GM18861 (cell line): ENCODE results near the gene NFIL3.
"Not testable (repeated sequence)": the region's sequence is repeated elsewhere in the genome, so short reads cannot be mapped to it uniquely, and the experiment has no call there.

Experiments used
- ATAC-seq: cut with Tn5 transposase; IDR thresholded peaks from one replicate; pipeline ENCODE4 v1.9.1; 2021; ENCODE audit not compliant: unreplicated experiment

NFIL3 gene

GRCh38 chr9:91398926-91399325 is 24.7 kb downstream of the NFIL3 start:
- ATAC-seq = no peak

GRCh38 chr9:91395553-91396471 is 27.8 kb downstream of the NFIL3 start:
- peak; percentile 69 for ATAC-seq

DNA sequence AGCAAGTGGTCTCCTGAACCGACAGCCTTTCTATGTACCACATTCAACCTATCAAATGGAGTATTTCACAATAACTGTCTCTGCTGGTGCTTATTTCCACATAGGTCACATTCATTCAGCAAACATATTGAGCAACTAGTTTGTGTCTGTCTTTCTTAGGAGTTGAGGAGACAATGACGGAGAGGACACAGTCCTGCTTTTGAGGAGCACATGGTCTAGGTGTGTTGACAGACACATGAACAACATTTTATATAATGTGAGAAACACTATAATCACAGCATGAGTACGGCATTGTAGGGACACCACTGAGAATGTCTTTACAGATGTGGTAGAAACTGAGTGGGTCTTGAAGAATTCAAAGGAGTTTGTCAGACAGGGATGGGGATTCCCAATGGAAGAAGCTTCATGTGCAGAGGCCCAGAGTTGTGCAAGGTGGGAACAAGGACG is 28.5 kb downstream of the NFIL3 start:
- ATAC-seq = no peak

DNA sequence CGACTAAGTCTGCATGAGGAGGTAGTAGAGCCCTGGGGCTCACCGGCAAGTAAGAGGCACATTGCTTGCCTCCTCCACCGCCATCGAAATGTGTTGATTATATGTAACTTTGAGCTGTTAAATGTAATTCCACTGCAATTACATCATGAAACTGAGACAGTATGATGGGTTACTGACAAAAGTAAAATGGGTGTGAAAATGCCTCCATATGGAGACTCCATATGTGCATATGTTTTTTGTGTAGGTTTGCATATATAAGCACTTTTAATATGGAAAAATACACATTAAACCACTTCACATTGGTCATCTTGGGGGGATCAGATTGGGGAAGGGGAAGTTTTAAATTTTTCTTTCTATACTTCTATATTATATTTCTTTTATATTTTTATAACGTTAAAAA is 29.8 kb downstream of the NFIL3 start:
- no peak for ATAC-seq

DNA sequence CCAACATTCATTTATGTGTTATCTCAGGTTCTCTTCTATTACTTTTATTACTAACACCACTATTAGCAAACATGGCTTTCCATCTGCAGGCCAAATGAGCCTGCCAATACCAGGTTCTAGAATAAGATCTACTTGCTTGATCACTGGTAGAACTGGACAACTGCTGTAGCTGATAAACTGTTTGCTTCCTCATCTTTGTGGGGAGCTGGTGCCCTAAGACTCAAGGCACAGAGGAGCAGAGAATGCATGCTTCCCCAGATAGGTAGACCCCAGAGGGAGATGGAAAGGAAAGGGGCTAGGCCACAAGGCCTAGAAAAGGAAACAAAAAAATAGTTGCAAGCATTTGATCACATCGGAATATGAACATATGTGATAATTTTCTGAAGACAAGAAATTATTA is 31.2 kb downstream of the NFIL3 start:
- ATAC-seq = no peak

GRCh38 chr9:91391818-91392217 is 31.8 kb downstream of the NFIL3 start:
- no peak for ATAC-seq

DNA sequence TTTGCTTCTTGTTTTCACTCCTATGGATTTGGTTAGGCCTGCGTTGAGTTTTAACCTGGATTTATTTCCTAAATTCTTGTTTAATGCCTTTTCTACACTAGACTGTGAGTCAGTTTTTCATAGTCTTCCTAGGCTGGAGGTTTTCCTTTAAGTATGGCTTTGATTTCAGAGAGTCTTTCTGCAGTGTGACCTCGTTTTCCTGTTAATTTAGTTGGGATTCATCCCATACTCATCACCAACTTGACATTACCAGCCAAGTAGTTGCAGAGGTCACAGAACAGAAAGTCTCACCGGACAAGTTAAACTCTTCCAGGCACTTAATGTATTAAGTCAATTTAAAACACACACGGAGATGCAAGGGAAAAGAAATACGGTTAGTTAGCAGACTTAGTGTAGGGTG is 32.2 kb downstream of the NFIL3 start:
- ATAC-seq = no peak

DNA sequence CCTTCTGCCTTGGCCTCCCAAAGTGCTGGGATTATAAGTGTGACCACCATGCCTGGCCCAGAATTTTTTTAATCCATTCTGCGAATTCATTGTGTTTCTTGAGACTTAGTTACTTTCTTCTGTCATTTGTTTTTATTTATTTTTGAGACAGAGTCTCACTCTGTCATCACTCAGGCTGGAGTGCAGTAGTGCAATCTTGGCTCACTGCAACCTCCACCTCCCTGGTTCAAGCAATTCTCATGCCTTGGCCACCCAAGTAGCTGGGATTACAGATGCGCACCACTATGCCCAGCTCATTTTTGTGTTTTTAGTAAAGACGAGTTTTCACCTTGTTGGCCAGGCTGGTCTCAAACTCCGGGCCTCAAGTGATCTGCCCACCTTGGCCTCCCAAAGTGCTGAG is 33.9 kb downstream of the NFIL3 start:
- not testable (repeated sequence) for ATAC-seq

DNA sequence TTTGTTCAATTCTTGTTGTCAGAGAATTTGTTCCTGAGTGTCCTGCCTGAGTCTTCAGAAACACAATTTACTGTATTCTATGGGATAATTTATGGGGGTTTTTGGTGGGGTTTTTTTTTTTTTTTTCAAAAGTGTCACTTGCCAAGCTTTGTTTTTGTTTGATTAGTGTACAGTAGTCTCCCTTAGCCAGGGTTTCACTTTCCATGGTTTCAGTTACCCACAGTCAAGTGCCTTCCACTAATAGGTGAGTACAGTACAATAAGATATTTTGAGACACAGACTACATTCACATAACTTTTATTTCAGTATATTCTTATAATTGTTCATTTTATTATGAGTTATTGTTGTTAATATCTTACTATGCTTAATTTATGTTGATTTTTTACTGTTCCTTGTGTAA is 36.9 kb downstream of the NFIL3 start:
- no peak for ATAC-seq

- no peak for ATAC-seq
Measured at GRCh38 chr9:91384954-91385353, 38.7 kb downstream of the NFIL3 start.

- ATAC-seq = no peak
Measured at GRCh38 chr9:91383577-91383976, 40.1 kb downstream of the NFIL3 start.

DNA sequence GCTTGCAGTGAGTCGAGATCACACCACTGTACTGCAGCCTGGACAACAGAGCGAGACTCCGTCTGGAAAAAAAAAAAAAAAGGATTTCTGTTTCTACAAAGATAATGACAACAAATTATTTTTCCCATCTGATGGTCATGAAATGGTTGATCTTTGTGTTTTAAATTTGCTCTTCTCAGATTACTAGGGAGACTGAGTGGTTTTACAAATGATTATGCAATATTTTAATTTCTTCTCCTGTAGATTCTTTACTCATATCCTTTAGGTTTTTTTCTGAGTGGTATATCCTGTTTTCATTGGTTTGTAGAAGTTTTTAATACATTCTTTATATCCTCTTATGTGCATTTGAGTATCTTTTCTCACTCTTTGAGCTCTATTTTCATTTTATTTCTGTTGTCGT is 41.3 kb downstream of the NFIL3 start:
- no peak for ATAC-seq

- ATAC-seq = no peak
Measured at GRCh38 chr9:91379426-91379825, 44.2 kb downstream of the NFIL3 start.

DNA sequence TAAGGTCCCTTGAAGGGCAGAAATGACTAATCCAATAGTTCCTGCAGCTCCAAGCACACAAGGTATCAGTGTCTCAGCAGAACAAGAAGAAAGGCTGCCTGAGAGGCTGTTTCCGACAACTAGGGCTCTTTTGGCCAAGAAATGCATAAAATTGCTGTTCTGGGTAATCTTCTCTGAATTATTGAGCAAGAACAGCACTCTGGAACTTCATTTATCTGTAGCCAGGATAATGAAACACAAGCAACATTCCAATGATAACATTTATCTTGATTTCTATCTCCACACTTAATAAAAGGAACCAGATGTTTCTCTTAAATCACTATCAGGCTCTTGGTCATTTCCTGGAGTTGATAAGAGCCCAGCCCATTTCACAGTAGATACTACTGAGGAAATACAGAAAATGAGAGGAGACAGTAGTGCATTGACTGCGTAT is 44.9 kb downstream of the NFIL3 start:
- ATAC-seq = no peak

DNA sequence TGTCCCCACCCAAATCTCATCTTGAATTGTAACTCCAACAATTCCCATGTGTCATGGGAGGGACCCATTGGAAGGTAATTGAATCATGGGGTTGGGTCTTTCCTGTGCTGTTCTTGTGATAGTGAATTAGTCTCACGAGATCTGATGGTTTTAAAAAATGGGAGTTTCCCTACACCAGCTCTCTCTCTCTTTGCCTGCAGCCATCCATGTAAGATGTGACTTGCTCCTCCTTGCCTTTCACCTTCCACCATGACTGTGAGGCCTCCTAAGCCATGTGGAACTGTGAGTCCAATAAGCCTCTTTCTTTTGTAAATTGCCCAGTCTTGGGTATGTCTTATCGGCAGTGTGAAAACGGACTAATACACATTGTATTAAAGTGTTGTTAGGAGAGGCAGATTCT is 45.6 kb downstream of the NFIL3 start:
- not testable (repeated sequence) for ATAC-seq

DNA sequence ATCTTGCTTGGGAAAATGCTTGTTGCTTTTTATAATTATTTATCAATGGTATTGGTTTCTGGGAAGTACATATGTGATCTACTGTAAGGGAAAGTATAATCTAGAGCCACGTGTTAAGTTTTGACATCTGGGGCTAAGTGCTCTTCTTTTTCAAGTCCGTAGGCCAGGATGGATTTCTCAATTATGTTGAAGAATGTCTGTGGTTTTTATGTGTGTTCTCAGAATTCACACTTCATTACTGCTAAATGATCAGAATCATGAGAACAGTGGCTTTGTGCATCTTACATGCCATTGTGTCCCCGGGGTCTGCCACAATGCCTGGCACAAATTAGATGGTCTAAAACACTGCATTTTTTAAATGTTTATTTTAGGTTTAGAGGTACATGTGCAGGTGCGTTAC is 47.4 kb downstream of the NFIL3 start:
- no peak for ATAC-seq

- ATAC-seq = no peak
Measured at GRCh38 chr9:91374939-91375338, 48.7 kb downstream of the NFIL3 start.

GRCh38 chr9:91371894-91372293 is 51.7 kb downstream of the NFIL3 start:
- no peak for ATAC-seq

- not testable (repeated sequence) for ATAC-seq
Measured at GRCh38 chr9:91370006-91370405, 53.6 kb downstream of the NFIL3 start.

DNA sequence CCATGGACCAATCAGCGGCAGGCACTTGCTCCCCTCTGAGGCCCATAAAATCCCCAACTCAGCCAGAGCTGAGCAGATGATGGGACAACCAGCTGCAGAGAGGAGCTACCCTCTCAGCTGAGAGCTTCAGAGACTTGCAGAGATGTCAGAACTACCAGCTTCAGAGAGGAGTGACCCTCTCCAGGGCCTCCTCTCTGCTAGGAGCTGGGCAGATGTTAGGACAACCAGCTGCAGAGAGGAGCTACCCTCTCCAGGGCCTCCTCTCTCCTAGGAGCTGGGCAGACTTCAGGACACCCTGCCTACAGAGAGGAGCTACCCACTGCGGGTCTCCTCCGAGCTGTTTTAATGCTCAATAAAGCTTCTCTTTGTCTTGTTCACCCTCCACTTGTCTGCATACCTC is 58.9 kb downstream of the NFIL3 start:
- ATAC-seq = no peak

- ATAC-seq = no peak
Measured at GRCh38 chr9:91364005-91364404, 59.6 kb downstream of the NFIL3 start.

DNA sequence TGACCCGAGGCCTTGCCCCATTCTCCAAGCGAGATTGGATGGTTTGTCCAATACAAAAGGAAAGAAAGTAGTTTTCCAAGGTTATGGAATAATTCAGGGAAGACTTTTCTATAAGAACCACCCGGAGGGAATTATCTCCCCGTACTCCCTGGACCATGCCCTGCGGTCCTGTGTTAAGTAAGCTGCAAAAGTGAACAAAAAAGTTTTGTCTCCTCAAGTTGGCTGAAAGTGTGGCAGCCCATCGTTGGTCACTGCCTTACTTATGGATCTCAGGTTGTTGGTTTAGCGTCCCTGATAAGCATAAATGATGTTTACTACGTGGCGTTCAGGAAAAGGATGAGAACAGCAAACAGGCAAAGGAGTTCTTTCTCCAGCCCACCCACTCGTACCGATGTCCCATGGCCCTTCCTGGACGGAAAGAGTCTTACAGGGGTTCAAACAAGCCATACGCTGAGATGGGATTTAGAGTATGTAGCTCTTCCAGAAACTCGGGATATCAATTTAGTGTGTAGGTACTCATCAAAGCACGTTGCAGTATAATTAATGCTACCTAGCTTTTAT is 61.5 kb downstream of the NFIL3 start:
- ATAC-seq = no peak
